ENCODE results near the gene BBX. TPM values are rescaled to one million over a fixed set of nuclear protein-coding genes. Genes with fewer than 3 reads are reported as not detected.
"Not testable (repeated sequence)": the region's sequence is repeated elsewhere in the genome, so short reads cannot be mapped to it uniquely, and the experiment has no call there.

Gene BBX
- total RNA-seq, 1 donor from 2014 or later, result 94.4 TPM

GRCh38 chr3:107542665-107543064 lies 19.9 kb downstream of the BBX start:
- DNase-seq (ENCODE audit: low spot score), result no peak

- DNase-seq (ENCODE audit: low spot score), result no peak
These were observed 20.9 kb downstream of the BBX start for GRCh38 chr3:107543666-107544065.

- no peak for DNase-seq (ENCODE audit: low spot score)
These were observed 22.9 kb downstream of the BBX start for GRCh38 chr3:107545680-107546120.

- no peak for DNase-seq (ENCODE audit: low spot score)
These were observed 25.8 kb downstream of the BBX start for GRCh38 chr3:107548601-107549000.

- DNase-seq (ENCODE audit: low spot score), result no peak
These were observed 32.6 kb downstream of the BBX start for GRCh38 chr3:107555359-107555758.

- DNase-seq (ENCODE audit: low spot score), result no peak
These were observed 35.0 kb downstream of the BBX start for GRCh38 chr3:107557743-107558142.

- no peak for DNase-seq (ENCODE audit: low spot score)
These were observed 37.4 kb downstream of the BBX start for GRCh38 chr3:107560166-107560565.

GRCh38 chr3:107561980-107562379 lies 39.2 kb downstream of the BBX start:
- no peak for DNase-seq (ENCODE audit: low spot score)

GRCh38 chr3:107562969-107563529 lies 40.3 kb downstream of the BBX start:
- DNase-seq (ENCODE audit: low spot score), result no peak

GRCh38 chr3:107565244-107565643 lies 42.5 kb downstream of the BBX start:
- DNase-seq (ENCODE audit: low spot score), result not testable (repeated sequence)

- not testable (repeated sequence) for DNase-seq (ENCODE audit: low spot score)
These were observed 48.3 kb downstream of the BBX start for GRCh38 chr3:107571089-107571488.

- not testable (repeated sequence) for DNase-seq (ENCODE audit: low spot score)
These were observed 48.7 kb downstream of the BBX start for GRCh38 chr3:107571492-107571891.

- no peak for DNase-seq (ENCODE audit: low spot score)
These were observed 51.9 kb downstream of the BBX start for GRCh38 chr3:107574650-107575049.

- DNase-seq (ENCODE audit: low spot score), result no peak
These were observed 55.3 kb downstream of the BBX start for GRCh38 chr3:107578091-107578490.

- DNase-seq (ENCODE audit: low spot score), result no peak
These were observed 55.8 kb downstream of the BBX start for GRCh38 chr3:107578523-107578922.

- no peak for DNase-seq (ENCODE audit: low spot score)
These were observed 56.6 kb downstream of the BBX start for GRCh38 chr3:107579371-107579770.

GRCh38 chr3:107581230-107581629 lies 58.5 kb downstream of the BBX start:
- no peak for DNase-seq (ENCODE audit: low spot score)

- DNase-seq (ENCODE audit: low spot score), result no peak
These were observed 65.5 kb downstream of the BBX start for GRCh38 chr3:107588217-107588616.

- DNase-seq (ENCODE audit: low spot score), result no peak
These were observed 66.7 kb downstream of the BBX start for GRCh38 chr3:107589454-107589853.

GRCh38 chr3:107590786-107591185 lies 68.0 kb downstream of the BBX start:
- DNase-seq (ENCODE audit: low spot score), result no peak

GRCh38 chr3:107592073-107592472 lies 69.3 kb downstream of the BBX start:
- no peak for DNase-seq (ENCODE audit: low spot score)

- DNase-seq (ENCODE audit: low spot score), result no peak
These were observed 72.1 kb downstream of the BBX start for GRCh38 chr3:107594870-107595269.

- DNase-seq (ENCODE audit: low spot score), result no peak
These were observed 73.9 kb downstream of the BBX start for GRCh38 chr3:107596639-107597038.

Measured in mucosa of gallbladder (tissue), 1 donor.